Measurements from ENCODE around the gene LYAR.

DNA sequence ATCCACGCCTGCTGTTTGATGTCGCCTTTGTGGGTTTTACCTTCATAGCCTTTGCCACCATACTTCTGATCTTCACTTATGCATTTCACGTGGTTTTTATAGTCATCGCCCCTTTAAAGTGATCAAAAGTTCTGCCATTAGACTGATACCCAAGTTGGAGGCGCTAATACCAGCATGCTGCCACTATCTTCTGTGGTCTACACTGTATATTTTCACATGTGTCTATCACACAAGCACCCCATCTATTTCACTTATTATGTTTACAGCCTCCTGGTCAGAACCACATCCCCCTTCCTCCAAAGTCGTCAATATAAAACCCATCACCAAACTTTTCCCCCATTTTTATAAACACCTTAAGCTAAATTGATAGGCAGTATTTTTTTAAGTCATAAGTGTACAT, 8.2 kb downstream of the LYAR start:
- TF ChIP-seq, protein P1, sequence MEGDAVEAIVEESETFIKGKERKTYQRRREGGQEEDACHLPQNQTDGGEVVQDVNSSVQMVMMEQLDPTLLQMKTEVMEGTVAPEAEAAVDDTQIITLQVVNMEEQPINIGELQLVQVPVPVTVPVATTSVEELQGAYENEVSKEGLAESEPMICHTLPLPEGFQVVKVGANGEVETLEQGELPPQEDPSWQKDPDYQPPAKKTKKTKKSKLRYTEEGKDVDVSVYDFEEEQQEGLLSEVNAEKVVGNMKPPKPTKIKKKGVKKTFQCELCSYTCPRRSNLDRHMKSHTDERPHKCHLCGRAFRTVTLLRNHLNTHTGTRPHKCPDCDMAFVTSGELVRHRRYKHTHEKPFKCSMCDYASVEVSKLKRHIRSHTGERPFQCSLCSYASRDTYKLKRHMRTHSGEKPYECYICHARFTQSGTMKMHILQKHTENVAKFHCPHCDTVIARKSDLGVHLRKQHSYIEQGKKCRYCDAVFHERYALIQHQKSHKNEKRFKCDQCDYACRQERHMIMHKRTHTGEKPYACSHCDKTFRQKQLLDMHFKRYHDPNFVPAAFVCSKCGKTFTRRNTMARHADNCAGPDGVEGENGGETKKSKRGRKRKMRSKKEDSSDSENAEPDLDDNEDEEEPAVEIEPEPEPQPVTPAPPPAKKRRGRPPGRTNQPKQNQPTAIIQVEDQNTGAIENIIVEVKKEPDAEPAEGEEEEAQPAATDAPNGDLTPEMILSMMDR (conservative IDR thresholded peaks at IDR 0.05) = no peak
- no peak for TF ChIP-seq ZFX (IDR thresholded peaks at IDR 0.05)
